GM13977 (cell line): ENCODE results near the gene RRBP1.

Experiments used
- DNase-seq: peaks from one replicate; pipeline ENCODE4 v3.0.0; 2012; ENCODE audit warnings: low spot score
- CTCF ChIP-seq: IDR thresholded peaks from 2 replicates; pipeline ENCODE4 v1.5.1; 2012; ENCODE audit warnings: mild to moderate bottlenecking, control low read depth; ENCODE audit not compliant: insufficient read depth; ENCODE audit errors: extremely low read depth, missing control alignments
- in situ Hi-C: fragments of 300-500 bp; cut with MboI; formaldehyde crosslinking; loops from one replicate; pipeline ENCODE4 v1.12.0; 2022; ENCODE audit warnings: low sequenced_read_pairs, low pct_unique_long_range_greater_than_20kb, mixed read lengths, inconsistent platforms; ENCODE audit not compliant: unreplicated experiment

Gene RRBP1

GRCh38 chr20:17682103-17682888 lies at the start of gene RRBP1:
TSS of gene RRBP1 (minus strand) at chr20:17682242. CDS start at chr20:17660507, 21,735 bp downstream.
- TF ChIP-seq CTCF = peak; percentile 81
- DNase-seq = peak; percentile 100
- in situ Hi-C loops = loop anchor here (25.0 kb wide), 1 partner anchor 205 kb away; no protein-coding TSS in a partner anchor

- in situ Hi-C loops = no loop called here
- no peak for DNase-seq
- no peak for TF ChIP-seq CTCF
Measured at GRCh38 chr20:17731233-17731632, 49.2 kb upstream of the RRBP1 start.

- no peak for TF ChIP-seq CTCF
- in situ Hi-C loops = no loop called here
- no peak for DNase-seq
Measured at GRCh38 chr20:17730071-17730470, 48.0 kb upstream of the RRBP1 start.

- no peak for TF ChIP-seq CTCF
- in situ Hi-C loops = no loop called here
- no peak for DNase-seq
Measured at GRCh38 chr20:17728074-17728473, 46.0 kb upstream of the RRBP1 start.

GRCh38 chr20:17727351-17727750 lies 45.3 kb upstream of the RRBP1 start:
- DNase-seq = no peak
- TF ChIP-seq CTCF = no peak
- in situ Hi-C loops = no loop called here

- in situ Hi-C loops = no loop called here
- DNase-seq = no peak
- no peak for TF ChIP-seq CTCF
Measured at GRCh38 chr20:17726902-17727301, 44.9 kb upstream of the RRBP1 start.
